Small intestine (tissue), 7 donors: ENCODE data around the gene SPATA13. TPM values are rescaled to one million over a fixed set of nuclear protein-coding genes. Genes with fewer than 3 reads are reported as not detected.

Source experiments
- DNase-seq, 2 donors: peaks; one replicate each; pipeline versions ENCODE4 v3.0.0 to v3.0.0-alpha.2; 2013
- FAIRE-seq: peaks from 2 replicates; lab custom pipeline; 2012; peaks lifted over from hg19 to GRCh38; lab: Jason Lieb, UNC
- H3K27ac ChIP-seq, 3 donors: one replicate each; pipeline ENCODE4 v1.5.1; 2013; ENCODE audit warnings: low read length in 2 of 3, mild to moderate bottlenecking in 2 of 3, control low read depth in 1 of 3, inconsistent platforms in 1 of 3, low read depth in 1 of 3, moderate library complexity in 1 of 3
- H3K27me3 ChIP-seq, 3 donors: one replicate each; pipeline ENCODE4 v1.6.1; 2013; ENCODE audit warnings: low read length in 3 of 3, inconsistent platforms in 1 of 3; ENCODE audit not compliant: control insufficient read depth in 3 of 3, insufficient read depth in 3 of 3
- H3K36me3 ChIP-seq, 3 donors: one replicate each; pipeline ENCODE4 v1.6.1; 2013; ENCODE audit warnings: low read length in 3 of 3, inconsistent platforms in 1 of 3, low read depth in 1 of 3, mild to moderate bottlenecking in 1 of 3, moderate library complexity in 1 of 3; ENCODE audit not compliant: control insufficient read depth in 3 of 3, insufficient read depth in 2 of 3
- H3K4me1 ChIP-seq, 3 donors: one replicate each; pipeline ENCODE4 v1.6.1; 2013; ENCODE audit warnings: low read length in 2 of 3, inconsistent platforms in 1 of 3, low read depth in 1 of 3, mild to moderate bottlenecking in 1 of 3, moderate library complexity in 1 of 3; ENCODE audit not compliant: control insufficient read depth in 3 of 3, insufficient read depth in 2 of 3
- H3K4me3 ChIP-seq, 3 donors: one replicate each; pipeline ENCODE4 v1.5.1; 2013; ENCODE audit warnings: low read length in 3 of 3, control low read depth in 1 of 3, inconsistent platforms in 1 of 3, low read depth in 1 of 3, mild to moderate bottlenecking in 1 of 3, moderate library complexity in 1 of 3
- H3K9me3 ChIP-seq, 2 donors: one replicate each; pipeline ENCODE4 v1.6.1; 2013; ENCODE audit warnings: low read depth in 1 of 2, low read length in 1 of 2; ENCODE audit not compliant: control insufficient read depth in 2 of 2, insufficient read depth in 1 of 2
- WGBS, 3 donors: extraction: QIAGEN DNeasy Blood & Tissue Kit; methylation state at CpG; one replicate each; pipeline ENCODE4 v1.1.7; 2013; 5-methylcytosine and 5-hydroxymethylcytosine counted together
- polyA plus RNA-seq, 4 donors: library from polyadenylated mRNA; stranded (reverse) in 3 of 4; unstranded in 1 of 4; fragments of 200-250 nt in 3 of 4; fragments of 120-200 nt in 1 of 4; gene quantifications; one replicate each; pipeline versions ENCODE4 v1.2.1 to v1.2.3, GENCODE V29; 2013
- donor health status: healthy with polysubstance abuse.
- donor health status: control.
- donor health status: control.
- donor health status: Bipolar disorder and iron deficiency.
- donor health status: healthy.

The SPATA13 gene
- polyA plus RNA-seq, 4 donors = 10.0 to 57.0 (median 15.0) TPM

DNA sequence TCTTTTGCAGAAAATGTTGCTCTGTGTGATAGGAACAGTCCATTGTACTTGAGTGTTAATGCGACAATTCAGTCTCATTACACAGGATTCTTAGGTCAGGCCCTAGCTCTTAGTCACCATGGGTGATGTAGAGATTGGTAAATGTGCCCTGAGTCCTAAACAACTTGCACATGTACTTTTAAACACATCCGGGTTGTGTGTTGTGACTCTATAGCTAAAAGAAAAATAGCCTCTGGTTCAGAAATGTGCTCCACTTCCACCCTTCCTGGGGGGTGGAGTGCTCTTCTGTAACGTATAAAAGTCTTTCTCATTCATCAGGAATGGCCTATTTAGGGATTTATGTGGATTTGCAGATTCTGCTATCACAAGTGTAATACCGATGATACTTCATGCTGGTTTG is 5.2 kb downstream of the SPATA13 start:
- H3K9me3 ChIP-seq = no peaks in the 10 kb centered on the region
- H3K36me3 ChIP-seq = peaks cover 3 to 23% (median 7%) of the 10 kb centered on the region in 3 donors
- H3K4me3 ChIP-seq = no peak overlapping the region
- no peak for DNase-seq
- H3K4me1 ChIP-seq = peaks cover 0 to 5% (median 0%) of the 10 kb centered on the region in 3 donors
- no peak overlapping the region for H3K27ac ChIP-seq
- FAIRE-seq = no peak
- H3K27me3 ChIP-seq = no peaks in the 10 kb centered on the region
- WGBS, 3 donors = 64 to 77% (median 73%) methylated on average over 4 of the region's 4 CpGs

DNA sequence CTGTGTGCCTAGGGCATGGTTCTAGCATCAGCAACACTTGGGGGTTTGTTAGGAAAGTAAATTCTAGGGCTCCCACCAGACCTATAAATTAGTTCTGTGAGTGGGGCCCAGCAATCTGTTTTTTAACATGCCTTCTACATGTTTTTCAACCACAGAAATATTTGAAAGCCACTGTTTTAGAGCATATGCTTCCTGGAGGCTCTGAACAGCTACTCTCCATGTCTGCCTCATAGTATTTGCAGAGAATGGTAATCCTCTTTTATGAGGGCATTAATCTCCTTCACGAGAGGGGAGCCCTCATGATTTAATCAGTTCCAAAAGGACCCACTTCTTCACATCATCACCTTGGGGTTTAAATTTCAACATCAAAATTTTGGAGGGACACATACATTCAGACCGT is 6.0 kb downstream of the SPATA13 start:
- no peak overlapping the region for H3K4me3 ChIP-seq
- no peaks in the 10 kb centered on the region for H3K9me3 ChIP-seq
- no peak for FAIRE-seq
- peaks cover 0 to 5% (median 0%) of the 10 kb centered on the region in 3 donors for H3K4me1 ChIP-seq
- no peaks in the 10 kb centered on the region for H3K27me3 ChIP-seq
- DNase-seq = no peak
- H3K36me3 ChIP-seq = peaks cover 3 to 28% (median 7%) of the 10 kb centered on the region in 3 donors
- 71 to 84% (median 73%) methylated on average over 2 of the region's 2 CpGs for WGBS, 3 donors
- H3K27ac ChIP-seq = no peak overlapping the region

DNA sequence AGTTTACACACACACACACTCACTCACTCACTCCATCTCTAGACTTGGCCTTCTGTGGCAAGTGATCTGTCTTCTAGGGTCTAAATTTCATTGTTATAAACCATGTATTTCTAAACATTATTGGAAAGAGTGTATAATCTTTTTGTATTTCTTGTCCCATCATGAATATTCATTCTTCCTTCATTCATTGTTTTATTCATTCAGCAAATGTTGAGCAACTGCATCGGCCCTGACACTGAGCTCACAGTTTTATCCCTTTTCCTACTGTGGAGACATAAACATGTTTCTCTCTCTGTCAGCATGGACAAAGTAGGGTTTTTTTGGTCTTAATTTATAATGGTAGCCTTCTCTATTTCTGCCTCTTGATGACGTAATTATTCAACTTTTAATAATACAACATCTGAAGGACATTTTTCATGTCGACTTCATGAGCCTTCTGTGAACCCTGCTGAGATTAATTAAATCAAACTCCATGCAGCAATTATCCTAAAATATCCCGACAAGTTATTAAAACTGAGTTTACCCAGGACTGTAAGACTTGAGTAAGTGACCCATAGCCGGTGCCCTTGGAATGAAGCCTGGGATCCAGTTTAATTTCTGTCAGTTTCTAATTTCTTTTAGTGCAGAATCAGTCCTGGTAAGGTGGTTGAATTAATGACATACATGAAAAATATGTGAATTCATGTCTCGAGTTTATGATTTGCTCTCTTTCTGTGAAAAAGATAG is 7.3 kb downstream of the SPATA13 start:
- H3K27me3 ChIP-seq = no peaks in the 10 kb centered on the region
- peaks cover 6 to 28% (median 7%) of the 10 kb centered on the region in 3 donors for H3K36me3 ChIP-seq
- no peak overlapping the region for H3K27ac ChIP-seq
- H3K4me1 ChIP-seq = no peaks in the 10 kb centered on the region
- no peak for DNase-seq
- WGBS, 3 donors = 74 to 77% (median 76%) methylated on average over 6 of the region's 6 CpGs
- H3K9me3 ChIP-seq = no peaks in the 10 kb centered on the region
- H3K4me3 ChIP-seq = no peak overlapping the region
- FAIRE-seq = no peak

DNA sequence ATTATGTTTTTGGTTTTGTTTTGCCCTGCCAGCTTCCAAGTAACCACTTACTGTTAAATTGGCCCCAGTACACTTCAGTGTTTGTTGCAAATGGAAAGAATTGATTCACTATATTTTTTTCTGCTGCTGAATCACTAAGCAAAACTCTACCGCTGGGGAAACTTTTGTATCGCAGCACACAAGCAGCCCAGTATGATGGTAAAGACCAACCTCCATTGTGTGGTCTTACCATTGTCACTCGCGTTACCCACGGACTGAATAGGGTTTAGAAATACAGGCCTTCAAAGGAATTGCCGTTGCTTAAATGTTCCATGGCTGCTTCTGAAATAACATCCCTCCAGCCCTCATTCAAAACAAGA is 7.9 kb downstream of the SPATA13 start:
- FAIRE-seq = no peak
- H3K27ac ChIP-seq = no peak overlapping the region

DNA sequence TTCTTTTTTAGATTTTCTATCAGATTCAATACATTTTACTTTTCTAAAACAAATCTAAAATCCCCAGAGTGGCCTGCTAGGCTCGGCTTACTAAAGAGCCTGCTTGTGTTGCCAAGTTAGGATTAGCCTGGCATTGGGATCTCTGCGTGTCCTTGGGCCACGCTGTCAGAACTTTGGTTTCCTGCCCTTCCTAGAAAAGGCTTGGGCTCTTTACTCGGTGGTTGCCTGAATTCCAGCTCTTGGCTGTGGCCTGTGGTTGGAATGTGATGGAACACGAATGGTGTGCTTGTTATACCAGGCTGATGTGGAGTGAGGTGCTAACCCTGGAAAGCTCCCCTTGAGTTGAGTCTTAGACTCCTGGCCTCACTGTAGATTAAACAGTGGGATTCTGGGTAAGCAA is 8.5 kb downstream of the SPATA13 start:
- WGBS, 3 donors = 62 to 76% (median 74%) methylated on average over 5 of the region's 5 CpGs
- DNase-seq (no peak), FAIRE-seq (no peak)
- Histone ChIP-seq H3K4me3 (no peak overlapping the region), H3K36me3 (peaks cover 6 to 28% (median 7%) of the 10 kb centered on the region in 3 donors), H3K4me1 (no peaks in the 10 kb centered on the region), H3K27ac (no peak overlapping the region), H3K27me3 (no peaks in the 10 kb centered on the region), H3K9me3 (no peaks in the 10 kb centered on the region)

More for the DNA sequence above, 7.9 kb downstream of the SPATA13 start:
- no peaks in the 10 kb centered on the region for H3K4me1 ChIP-seq
- peaks cover 6 to 28% (median 7%) of the 10 kb centered on the region in 3 donors for H3K36me3 ChIP-seq
- no peak for DNase-seq
- 70 to 80% (median 72%) methylated on average over 6 of the region's 6 CpGs for WGBS, 3 donors
- H3K9me3 ChIP-seq = no peaks in the 10 kb centered on the region
- H3K4me3 ChIP-seq = no peak overlapping the region
- H3K27me3 ChIP-seq = no peaks in the 10 kb centered on the region

DNA sequence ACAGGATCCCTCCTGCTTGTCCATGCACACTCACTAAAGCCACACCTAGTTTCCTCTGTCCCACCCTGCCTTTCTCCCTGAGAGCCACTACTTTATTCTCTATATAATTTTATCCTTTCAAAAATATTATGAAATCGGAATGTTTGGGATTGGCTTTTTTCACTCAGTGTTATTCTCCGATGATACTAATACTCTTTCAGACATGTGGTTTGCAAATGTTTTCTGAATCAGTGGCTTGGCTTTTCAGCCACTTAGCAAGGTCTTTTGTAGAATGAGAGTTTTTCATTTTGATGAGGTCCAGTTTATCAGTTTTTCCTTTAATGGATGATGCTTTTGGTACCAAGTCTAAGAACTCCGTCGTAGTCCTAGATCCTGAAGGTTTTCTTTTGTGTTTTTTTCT is 11.6 kb downstream of the SPATA13 start:
- DNase-seq (no peak), FAIRE-seq (no peak)
- Histone ChIP-seq H3K4me3 (no peak overlapping the region), H3K27me3 (no peaks in the 10 kb centered on the region), H3K36me3 (peaks cover 4 to 13% (median 6%) of the 10 kb centered on the region in 3 donors), H3K4me1 (peaks cover 2 to 7% (median 3%) of the 10 kb centered on the region in 3 donors), H3K27ac (no peak overlapping the region), H3K9me3 (no peaks in the 10 kb centered on the region)
- WGBS, 3 donors = 95 to 99% (median 96%) methylated on average over 4 of the region's 4 CpGs

DNA sequence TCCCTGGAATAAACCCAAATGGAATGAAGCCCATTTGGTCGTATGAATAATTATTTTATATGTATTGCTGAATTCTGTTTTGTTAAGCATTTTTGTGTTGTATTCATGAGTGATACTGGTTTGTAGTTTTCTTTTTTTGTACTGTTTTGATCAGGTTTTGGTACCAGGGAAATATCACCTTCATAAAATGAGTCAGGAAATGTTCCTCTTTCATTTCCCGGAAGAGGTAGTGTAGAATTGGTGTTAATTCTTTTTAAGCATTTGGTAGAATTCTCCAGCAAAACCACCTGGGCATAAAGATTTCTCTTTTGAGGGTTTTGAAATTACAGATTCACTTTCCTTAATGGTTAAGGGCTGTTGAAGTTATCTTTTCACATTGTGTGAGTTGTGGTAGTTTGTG is 13.3 kb downstream of the SPATA13 start:
- 39 to 56% (median 43%) methylated on average over 2 of the region's 2 CpGs for WGBS, 3 donors

DNA sequence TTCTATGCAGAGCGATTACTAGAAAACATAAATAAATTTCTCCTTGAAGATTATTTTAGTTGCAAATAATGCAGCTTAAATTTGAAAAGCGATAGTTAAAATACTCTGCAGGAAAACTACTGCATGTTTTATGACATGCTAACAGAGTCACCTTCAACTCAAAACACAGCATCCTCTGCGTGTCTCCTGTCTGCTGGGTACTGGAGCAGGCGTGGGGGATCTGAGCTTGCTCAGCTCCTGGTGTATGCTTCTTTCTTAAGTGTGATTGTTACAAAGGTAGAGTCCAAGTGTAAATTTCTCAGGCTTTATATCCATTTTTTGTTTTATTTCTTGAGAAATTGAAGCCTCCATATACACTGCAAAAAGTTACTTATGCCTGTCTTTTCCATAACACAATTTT is 15.3 kb downstream of the SPATA13 start:
- Histone ChIP-seq H3K9me3 (no peaks in the 10 kb centered on the region), H3K27ac (peak overlapping the region in 1 of 3 donors; percentile 48), H3K4me1 (peaks cover 2 to 7% (median 3%) of the 10 kb centered on the region in 3 donors), H3K4me3 (no peak overlapping the region), H3K27me3 (no peaks in the 10 kb centered on the region), H3K36me3 (peaks cover 0 to 5% (median 4%) of the 10 kb centered on the region in 3 donors)
- DNase-seq = no peak
- no peak for FAIRE-seq
- WGBS, 3 donors = 73 to 80% (median 77%) methylated on average over 4 of the region's 4 CpGs

More for the DNA sequence above, 13.3 kb downstream of the SPATA13 start:
- Histone ChIP-seq H3K27ac (no peak overlapping the region), H3K9me3 (no peaks in the 10 kb centered on the region), H3K27me3 (no peaks in the 10 kb centered on the region), H3K36me3 (peaks cover 0 to 9% (median 6%) of the 10 kb centered on the region in 3 donors), H3K4me3 (no peak overlapping the region), H3K4me1 (peaks cover 2 to 7% (median 3%) of the 10 kb centered on the region in 3 donors)
- DNase-seq (no peak), FAIRE-seq (no peak)
